GM18498 (cell line): ENCODE measurements around the gene ACTL7B.
"Not testable (repeated sequence)": the region's sequence is repeated elsewhere in the genome, so short reads cannot be mapped to it uniquely, and the experiment has no call there.

ENCODE experiments used
- ATAC-seq: cut with Tn5 transposase; IDR thresholded peaks from one replicate; pipeline ENCODE4 v1.9.1; 2021; ENCODE audit warnings: mild to moderate bottlenecking, moderate library complexity; ENCODE audit not compliant: unreplicated experiment

ACTL7B gene

GRCh38 chr9:108845947-108846346 is 9.8 kb downstream of the ACTL7B start:
- no peak for ATAC-seq

GRCh38 chr9:108845507-108845906 is 10.3 kb downstream of the ACTL7B start:
- ATAC-seq: no peak

- ATAC-seq: no peak
Measured at GRCh38 chr9:108844856-108845255, 10.9 kb downstream of the ACTL7B start.

GRCh38 chr9:108844391-108844790 is 11.4 kb downstream of the ACTL7B start:
- ATAC-seq: no peak

GRCh38 chr9:108842610-108843295 is 13.0 kb downstream of the ACTL7B start:
- no peak for ATAC-seq

- ATAC-seq: not testable (repeated sequence)
Measured at GRCh38 chr9:108839561-108839960, 16.2 kb downstream of the ACTL7B start.

GRCh38 chr9:108838017-108838416 is 17.8 kb downstream of the ACTL7B start:
- no peak for ATAC-seq

- ATAC-seq: no peak
Measured at GRCh38 chr9:108837530-108837929, 18.3 kb downstream of the ACTL7B start.

GRCh38 chr9:108836781-108837180 is 19.0 kb downstream of the ACTL7B start:
- ATAC-seq: no peak

GRCh38 chr9:108836319-108836718 is 19.5 kb downstream of the ACTL7B start:
- ATAC-seq: no peak

GRCh38 chr9:108835831-108836230 is 20.0 kb downstream of the ACTL7B start:
- no peak for ATAC-seq

GRCh38 chr9:108834959-108835665 is 20.7 kb downstream of the ACTL7B start:
- ATAC-seq: no peak

- ATAC-seq: no peak
Measured at GRCh38 chr9:108832179-108832500, 23.6 kb downstream of the ACTL7B start.

- no peak for ATAC-seq
Measured at GRCh38 chr9:108831496-108832178, 24.1 kb downstream of the ACTL7B start.

- no peak for ATAC-seq
Measured at GRCh38 chr9:108830272-108830671, 25.5 kb downstream of the ACTL7B start.

GRCh38 chr9:108823829-108824228 is 32.0 kb downstream of the ACTL7B start:
- no peak for ATAC-seq

- ATAC-seq: no peak
Measured at GRCh38 chr9:108816037-108816436, 39.7 kb downstream of the ACTL7B start.

GRCh38 chr9:108815156-108815555 is 40.6 kb downstream of the ACTL7B start:
- no peak for ATAC-seq

- no peak for ATAC-seq
Measured at GRCh38 chr9:108813951-108814601, 41.7 kb downstream of the ACTL7B start.

- ATAC-seq: no peak
Measured at GRCh38 chr9:108812396-108813025, 43.3 kb downstream of the ACTL7B start.

GRCh38 chr9:108811944-108812343 is 43.8 kb downstream of the ACTL7B start:
- no peak for ATAC-seq
